Brain microvascular endothelial cell (primary cell): ENCODE measurements around the gene POU2F1.
A peak's percentile ranks its signal among the peaks of the same experiment; 100 is the strongest.

Experiments
- DNase-seq: peaks from one replicate; pipeline ENCODE4 v3.0.0-alpha.2; 2020
- H3K27ac ChIP-seq: fragments of 250-450 bp; sonication (Bioruptor Pico); 2 replicates; pipeline ENCODE4 v1.5.1; 2020; ENCODE audit warnings: mild to moderate bottlenecking, moderate library complexity
- H3K27me3 ChIP-seq: fragments of 250-450 bp; sonication (Bioruptor Pico); replicated peaks from 2 replicates; pipeline ENCODE4 v1.5.1; 2020; ENCODE audit warnings: mild to moderate bottlenecking
- H3K36me3 ChIP-seq: fragments of 250-450 bp; sonication (Bioruptor Pico); replicated peaks from 2 replicates; pipeline ENCODE4 v1.5.1; 2020; ENCODE audit warnings: mild to moderate bottlenecking
- H3K4me3 ChIP-seq: 2 replicates; pipeline ENCODE4 v1.5.1; 2011; ENCODE audit warnings: low read depth, mild to moderate bottlenecking, control low read depth, low read length, moderate library complexity
- in situ Hi-C: cut with HindIII; loops from 2 replicates; pipeline ENCODE4 v1.10.0; 2017; ENCODE audit warnings: low sequenced_read_pairs, low pct_ligation_motif_present
- TF ChIP-seq, protein P1 (sequence below): IDR thresholded peaks from 2 replicates; pipeline ENCODE4 v1.5.1; 2011; ENCODE audit warnings: low read depth, mild to moderate bottlenecking, moderate library complexity, low read length, control low read depth, inconsistent platforms; ENCODE audit errors: missing control alignments

POU2F1 gene

GRCh38 chr1:167400359-167400953 lies 179.8 kb downstream of the POU2F1 start:
- TF ChIP-seq, protein P1, sequence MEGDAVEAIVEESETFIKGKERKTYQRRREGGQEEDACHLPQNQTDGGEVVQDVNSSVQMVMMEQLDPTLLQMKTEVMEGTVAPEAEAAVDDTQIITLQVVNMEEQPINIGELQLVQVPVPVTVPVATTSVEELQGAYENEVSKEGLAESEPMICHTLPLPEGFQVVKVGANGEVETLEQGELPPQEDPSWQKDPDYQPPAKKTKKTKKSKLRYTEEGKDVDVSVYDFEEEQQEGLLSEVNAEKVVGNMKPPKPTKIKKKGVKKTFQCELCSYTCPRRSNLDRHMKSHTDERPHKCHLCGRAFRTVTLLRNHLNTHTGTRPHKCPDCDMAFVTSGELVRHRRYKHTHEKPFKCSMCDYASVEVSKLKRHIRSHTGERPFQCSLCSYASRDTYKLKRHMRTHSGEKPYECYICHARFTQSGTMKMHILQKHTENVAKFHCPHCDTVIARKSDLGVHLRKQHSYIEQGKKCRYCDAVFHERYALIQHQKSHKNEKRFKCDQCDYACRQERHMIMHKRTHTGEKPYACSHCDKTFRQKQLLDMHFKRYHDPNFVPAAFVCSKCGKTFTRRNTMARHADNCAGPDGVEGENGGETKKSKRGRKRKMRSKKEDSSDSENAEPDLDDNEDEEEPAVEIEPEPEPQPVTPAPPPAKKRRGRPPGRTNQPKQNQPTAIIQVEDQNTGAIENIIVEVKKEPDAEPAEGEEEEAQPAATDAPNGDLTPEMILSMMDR: no peak
- in situ Hi-C loops: no loop called here
- no peak for DNase-seq
- Histone ChIP-seq H3K4me3 (no peak overlapping the region), H3K27me3 (no peaks in the 10 kb centered on the region), H3K36me3 (no peaks in the 10 kb centered on the region), H3K27ac (no peak overlapping the region)

DNA sequence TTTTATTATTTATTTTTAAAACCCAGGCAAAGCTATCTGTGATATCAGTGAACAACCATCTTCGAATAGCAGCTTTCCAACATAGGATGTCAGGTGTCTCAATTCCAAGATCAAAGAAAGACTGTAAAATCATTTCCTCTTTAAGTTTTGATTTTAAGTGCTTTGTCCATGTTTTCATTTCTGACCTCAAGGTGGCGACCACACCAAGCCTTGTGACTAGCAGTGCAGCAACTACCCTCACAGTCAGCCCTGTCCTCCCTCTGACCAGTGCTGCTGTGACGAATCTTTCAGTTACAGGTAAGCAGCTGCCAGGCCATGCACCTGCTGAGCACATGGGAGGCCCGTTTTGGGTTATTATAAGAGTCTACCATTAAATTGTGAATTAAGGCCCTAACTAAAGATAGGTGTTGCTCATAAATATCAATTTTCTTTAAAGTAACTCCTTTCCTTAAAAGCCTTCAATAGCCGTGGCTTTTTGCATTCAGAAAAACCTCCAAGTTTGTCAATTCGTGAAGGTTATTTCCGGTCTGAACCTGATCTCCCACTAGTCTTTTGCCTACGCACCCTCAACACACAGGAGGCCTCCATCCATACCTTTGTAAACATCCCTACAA lies 180.7 kb downstream of the POU2F1 start:
- no peaks in the 10 kb centered on the region for H3K27me3 ChIP-seq
- TF ChIP-seq, protein P1: peak; percentile 74
- no peaks in the 10 kb centered on the region for H3K36me3 ChIP-seq
- peak; percentile 57 for DNase-seq
- H3K4me3 ChIP-seq: no peak overlapping the region
- no peak overlapping the region for H3K27ac ChIP-seq
- in situ Hi-C loops: no loop called here

DNA sequence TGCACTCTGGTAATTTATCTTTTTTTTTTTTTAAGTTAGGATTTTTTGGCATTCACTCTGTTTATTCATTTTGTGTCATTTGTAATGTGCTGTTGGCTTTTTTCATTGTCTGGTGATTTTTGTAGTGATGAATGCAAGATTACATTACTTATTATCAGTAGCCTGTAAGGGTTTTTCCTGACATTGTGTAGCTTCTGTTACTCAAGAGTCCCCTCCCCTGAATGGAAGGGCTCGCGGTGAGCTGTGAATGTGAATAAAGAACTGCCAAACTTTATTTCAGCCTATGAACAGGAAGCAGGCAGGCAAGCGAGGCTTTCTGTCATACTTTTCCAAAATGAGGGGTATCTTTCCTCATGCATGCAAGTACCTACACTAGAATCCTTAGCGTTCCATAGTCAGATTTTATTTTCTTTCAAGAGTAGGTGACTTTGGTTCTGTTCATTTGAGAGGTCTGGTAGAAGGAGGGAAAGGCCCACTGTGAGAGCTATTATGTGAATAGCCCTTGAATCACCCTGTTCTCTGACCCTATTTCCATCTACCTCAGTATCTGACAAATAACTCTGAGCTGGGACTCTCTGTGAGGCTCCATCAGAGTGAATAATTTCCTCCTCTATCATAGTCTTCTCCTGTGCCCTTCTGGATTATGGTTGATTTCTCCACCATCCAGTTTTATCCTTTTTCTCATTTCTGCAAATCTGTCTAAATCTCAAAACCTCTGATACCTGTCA lies 183.6 kb downstream of the POU2F1 start:
- Histone ChIP-seq H3K4me3 (no peak overlapping the region), H3K27me3 (no peaks in the 10 kb centered on the region), H3K27ac (no peak overlapping the region), H3K36me3 (no peaks in the 10 kb centered on the region)
- DNase-seq: no peak
- TF ChIP-seq, protein P1: no peak
- in situ Hi-C loops: no loop called here

DNA sequence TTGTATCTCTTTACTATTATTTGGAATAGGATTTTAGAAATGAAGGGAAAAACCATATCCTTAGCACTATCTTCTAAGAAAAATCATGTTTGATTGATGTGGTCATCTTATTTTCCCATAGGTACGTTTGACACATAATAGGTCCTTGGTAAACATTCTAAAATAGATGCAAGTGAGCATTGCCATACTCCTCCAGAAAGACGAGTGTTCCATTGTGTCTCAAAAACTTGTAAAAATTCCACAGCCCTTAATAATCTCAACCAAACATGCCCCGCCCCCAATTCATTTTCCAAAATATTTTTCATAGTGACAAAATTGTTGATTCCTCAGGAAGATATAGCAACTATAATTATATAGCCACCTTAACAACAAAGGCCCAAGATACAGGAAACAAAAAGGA lies 184.2 kb downstream of the POU2F1 start:
- no peak overlapping the region for H3K27ac ChIP-seq
- no peaks in the 10 kb centered on the region for H3K36me3 ChIP-seq
- H3K27me3 ChIP-seq: no peaks in the 10 kb centered on the region
- DNase-seq: no peak
- in situ Hi-C loops: no loop called here
- TF ChIP-seq, protein P1: no peak
- H3K4me3 ChIP-seq: no peak overlapping the region

- TF ChIP-seq, protein P1: no peak
- Histone ChIP-seq H3K27ac (no peak overlapping the region), H3K27me3 (no peaks in the 10 kb centered on the region), H3K36me3 (peaks cover 4% of the 10 kb centered on the region), H3K4me3 (no peak overlapping the region)
- no peak for DNase-seq
- in situ Hi-C loops: no loop called here
Observed at GRCh38 chr1:167408355-167408754, 187.7 kb downstream of the POU2F1 start.
